ENCODE data around the gene C19orf12. TPM values are rescaled to one million over a fixed set of nuclear protein-coding genes. Genes with fewer than 3 reads are reported as not detected.
"Not testable (repeated sequence)": the region's sequence is repeated elsewhere in the genome, so short reads cannot be mapped to it uniquely, and the experiment has no call there.

C19orf12 gene
- total RNA-seq, 1 experiment from 2014 or later: 31.7 TPM

- no peak for DNase-seq (ENCODE audit: low spot score)
Observed at GRCh38 chr19:29677001-29677817, 37.9 kb downstream of the C19orf12 start.

- DNase-seq (ENCODE audit: low spot score): no peak
Observed at GRCh38 chr19:29676586-29676985, 38.5 kb downstream of the C19orf12 start.

- no peak for DNase-seq (ENCODE audit: low spot score)
Observed at GRCh38 chr19:29675650-29676186, 39.3 kb downstream of the C19orf12 start.

GRCh38 chr19:29675120-29675649, 39.9 kb downstream of the C19orf12 start:
- DNase-seq (ENCODE audit: low spot score): no peak

GRCh38 chr19:29674374-29675119, 40.5 kb downstream of the C19orf12 start:
- DNase-seq (ENCODE audit: low spot score): no peak

- DNase-seq (ENCODE audit: low spot score): no peak
Observed at GRCh38 chr19:29673451-29674371, 41.4 kb downstream of the C19orf12 start.

GRCh38 chr19:29672933-29673336, 42.1 kb downstream of the C19orf12 start:
- no peak for DNase-seq (ENCODE audit: low spot score)

GRCh38 chr19:29672319-29672932, 42.6 kb downstream of the C19orf12 start:
- DNase-seq (ENCODE audit: low spot score): no peak

- no peak for DNase-seq (ENCODE audit: low spot score)
Observed at GRCh38 chr19:29671393-29672160, 43.5 kb downstream of the C19orf12 start.

- DNase-seq (ENCODE audit: low spot score): not testable (repeated sequence)
Observed at GRCh38 chr19:29671026-29671392, 44.1 kb downstream of the C19orf12 start.

GRCh38 chr19:29670255-29670654, 44.8 kb downstream of the C19orf12 start:
- DNase-seq (ENCODE audit: low spot score): no peak

- DNase-seq (ENCODE audit: low spot score): no peak
Observed at GRCh38 chr19:29668746-29669609, 46.1 kb downstream of the C19orf12 start.

GRCh38 chr19:29667901-29668341, 47.1 kb downstream of the C19orf12 start:
- DNase-seq (ENCODE audit: low spot score): no peak

- DNase-seq (ENCODE audit: low spot score): no peak
Observed at GRCh38 chr19:29667387-29667783, 47.7 kb downstream of the C19orf12 start.

- peak; percentile 53 for DNase-seq (ENCODE audit: low spot score)
Observed at GRCh38 chr19:29666578-29667386, 48.3 kb downstream of the C19orf12 start.

- no peak for DNase-seq (ENCODE audit: low spot score)
Observed at GRCh38 chr19:29665826-29666577, 49.1 kb downstream of the C19orf12 start.

GRCh38 chr19:29665215-29665825, 49.7 kb downstream of the C19orf12 start, which contains the start of gene PLEKHF1:
TSS of gene PLEKHF1 (plus strand) at chr19:29665461. CDS start at chr19:29673840, 8,379 bp downstream.
- peak; percentile 55 for DNase-seq (ENCODE audit: low spot score)

Data from H4 (cell line).